BE2C (cell line): ENCODE data around the gene LGI1.

ENCODE experiments used
- DNase-seq: peaks from one replicate; pipeline ENCODE4 v3.0.0-alpha.2; 2020
- H3K27me3 ChIP-seq: fragments of 250-450 bp; sonication (Bioruptor Pico); 2 replicates; pipeline ENCODE4 v1.5.1; 2020; ENCODE audit warnings: mild to moderate bottlenecking
- H3K36me3 ChIP-seq: fragments of 250-450 bp; sonication (Bioruptor Pico); 2 replicates; pipeline ENCODE4 v1.5.1; 2020; ENCODE audit warnings: mild to moderate bottlenecking
- H3K4me1 ChIP-seq: fragments of 250-450 bp; sonication (Bioruptor Pico); 2 replicates; pipeline ENCODE4 v1.5.1; 2020
- H3K4me3 ChIP-seq: 2 replicates; pipeline ENCODE4 v1.5.1; 2011; ENCODE audit warnings: low read depth, low read length
- H3K9me3 ChIP-seq: fragments of 250-450 bp; sonication (Bioruptor Pico); 2 replicates; pipeline ENCODE4 v1.5.1; 2020
- TF ChIP-seq, protein P1 (sequence below): IDR thresholded peaks from 2 replicates; pipeline ENCODE4 v1.5.1; 2012; ENCODE audit warnings: mild to moderate bottlenecking, low read depth, low read length

LGI1 gene

GRCh38 chr10:93768892-93769291 is 11.2 kb downstream of the LGI1 start:
- no peak for DNase-seq
- no peaks in the 10 kb centered on the region for H3K27me3 ChIP-seq
- no peaks in the 10 kb centered on the region for H3K4me1 ChIP-seq
- H3K36me3 ChIP-seq = no peaks in the 10 kb centered on the region
- no peak overlapping the region for H3K4me3 ChIP-seq
- TF ChIP-seq, protein P1, sequence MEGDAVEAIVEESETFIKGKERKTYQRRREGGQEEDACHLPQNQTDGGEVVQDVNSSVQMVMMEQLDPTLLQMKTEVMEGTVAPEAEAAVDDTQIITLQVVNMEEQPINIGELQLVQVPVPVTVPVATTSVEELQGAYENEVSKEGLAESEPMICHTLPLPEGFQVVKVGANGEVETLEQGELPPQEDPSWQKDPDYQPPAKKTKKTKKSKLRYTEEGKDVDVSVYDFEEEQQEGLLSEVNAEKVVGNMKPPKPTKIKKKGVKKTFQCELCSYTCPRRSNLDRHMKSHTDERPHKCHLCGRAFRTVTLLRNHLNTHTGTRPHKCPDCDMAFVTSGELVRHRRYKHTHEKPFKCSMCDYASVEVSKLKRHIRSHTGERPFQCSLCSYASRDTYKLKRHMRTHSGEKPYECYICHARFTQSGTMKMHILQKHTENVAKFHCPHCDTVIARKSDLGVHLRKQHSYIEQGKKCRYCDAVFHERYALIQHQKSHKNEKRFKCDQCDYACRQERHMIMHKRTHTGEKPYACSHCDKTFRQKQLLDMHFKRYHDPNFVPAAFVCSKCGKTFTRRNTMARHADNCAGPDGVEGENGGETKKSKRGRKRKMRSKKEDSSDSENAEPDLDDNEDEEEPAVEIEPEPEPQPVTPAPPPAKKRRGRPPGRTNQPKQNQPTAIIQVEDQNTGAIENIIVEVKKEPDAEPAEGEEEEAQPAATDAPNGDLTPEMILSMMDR = no peak
- no peaks in the 10 kb centered on the region for H3K9me3 ChIP-seq

GRCh38 chr10:93771354-93771753 is 13.6 kb downstream of the LGI1 start:
- no peaks in the 10 kb centered on the region for H3K4me1 ChIP-seq
- H3K4me3 ChIP-seq = no peak overlapping the region
- H3K27me3 ChIP-seq = no peaks in the 10 kb centered on the region
- no peaks in the 10 kb centered on the region for H3K9me3 ChIP-seq
- TF ChIP-seq, protein P1 = no peak
- no peaks in the 10 kb centered on the region for H3K36me3 ChIP-seq
- no peak for DNase-seq

DNA sequence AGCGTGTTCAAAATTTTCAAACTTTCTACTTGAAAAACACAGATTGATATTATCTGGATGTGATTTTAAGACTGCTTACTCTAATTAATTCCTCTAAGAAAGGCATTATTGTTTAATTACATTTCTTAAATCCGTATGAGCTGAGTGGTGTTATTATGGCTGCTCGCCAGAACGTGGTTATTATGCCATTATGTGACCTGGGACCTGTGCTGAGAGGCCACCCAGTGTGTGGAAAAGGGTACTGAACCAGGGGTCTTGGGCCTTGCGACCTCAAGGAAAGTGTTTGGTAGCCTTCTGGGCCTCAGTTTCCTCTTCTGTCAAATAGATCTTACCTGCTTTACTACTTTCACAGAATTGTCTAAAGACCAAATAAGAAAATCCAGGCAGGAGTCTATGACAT is 15.4 kb downstream of the LGI1 start:
- Histone ChIP-seq H3K9me3 (no peaks in the 10 kb centered on the region), H3K27me3 (no peaks in the 10 kb centered on the region), H3K4me3 (no peak overlapping the region), H3K36me3 (no peaks in the 10 kb centered on the region), H3K4me1 (no peaks in the 10 kb centered on the region)
- DNase-seq = no peak
- TF ChIP-seq, protein P1 = no peak

- Histone ChIP-seq H3K4me3 (no peak overlapping the region), H3K36me3 (no peaks in the 10 kb centered on the region), H3K4me1 (no peaks in the 10 kb centered on the region), H3K27me3 (no peaks in the 10 kb centered on the region), H3K9me3 (no peaks in the 10 kb centered on the region)
- DNase-seq = no peak
- TF ChIP-seq, protein P1 = no peak
Observed at GRCh38 chr10:93773705-93774104, 16.0 kb downstream of the LGI1 start.

DNA sequence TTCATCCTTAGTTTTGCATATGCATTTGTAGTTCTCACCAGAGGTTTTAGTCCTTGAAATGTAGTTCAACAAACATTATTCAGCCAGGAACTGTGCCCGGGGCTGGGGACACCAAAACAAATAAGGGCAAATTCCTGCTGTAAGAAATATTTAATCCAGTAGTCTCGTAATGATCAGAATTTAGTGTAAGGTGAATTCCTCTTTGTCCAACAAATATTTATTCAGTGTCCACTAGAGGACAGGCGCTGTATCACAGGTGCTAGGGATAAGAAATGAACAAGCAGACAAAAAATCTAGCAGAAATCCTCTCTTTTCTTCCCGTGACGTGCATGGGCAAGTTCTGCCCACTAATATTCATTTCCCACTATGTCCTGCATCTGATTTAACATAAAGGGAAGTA is 17.6 kb downstream of the LGI1 start:
- H3K4me1 ChIP-seq = no peaks in the 10 kb centered on the region
- no peak overlapping the region for H3K4me3 ChIP-seq
- H3K36me3 ChIP-seq = no peaks in the 10 kb centered on the region
- TF ChIP-seq, protein P1 = no peak
- DNase-seq = no peak
- H3K27me3 ChIP-seq = no peaks in the 10 kb centered on the region
- no peaks in the 10 kb centered on the region for H3K9me3 ChIP-seq

- no peaks in the 10 kb centered on the region for H3K4me1 ChIP-seq
- no peak overlapping the region for H3K4me3 ChIP-seq
- H3K9me3 ChIP-seq = no peaks in the 10 kb centered on the region
- no peak for DNase-seq
- no peaks in the 10 kb centered on the region for H3K36me3 ChIP-seq
- H3K27me3 ChIP-seq = no peaks in the 10 kb centered on the region
- TF ChIP-seq, protein P1 = no peak
Observed at GRCh38 chr10:93777092-93777491, 19.4 kb downstream of the LGI1 start.
